Stimulated activated CD4-positive, alpha-beta T cell treated with anti-CD3 and anti-CD28 coated beads, Interleukin-12 subunit alpha, Interleukin-12 subunit beta, amount 100 ng/mL, for 24 hours (primary cell): ENCODE results near the gene WDR46.

ENCODE experiments used
- DNase-seq, 2 experiments: peaks; one replicate each; pipeline ENCODE4 v3.0.0-alpha.2; 2020; ENCODE audit warnings: low read depth in 2 of 2

The WDR46 gene, protein sequence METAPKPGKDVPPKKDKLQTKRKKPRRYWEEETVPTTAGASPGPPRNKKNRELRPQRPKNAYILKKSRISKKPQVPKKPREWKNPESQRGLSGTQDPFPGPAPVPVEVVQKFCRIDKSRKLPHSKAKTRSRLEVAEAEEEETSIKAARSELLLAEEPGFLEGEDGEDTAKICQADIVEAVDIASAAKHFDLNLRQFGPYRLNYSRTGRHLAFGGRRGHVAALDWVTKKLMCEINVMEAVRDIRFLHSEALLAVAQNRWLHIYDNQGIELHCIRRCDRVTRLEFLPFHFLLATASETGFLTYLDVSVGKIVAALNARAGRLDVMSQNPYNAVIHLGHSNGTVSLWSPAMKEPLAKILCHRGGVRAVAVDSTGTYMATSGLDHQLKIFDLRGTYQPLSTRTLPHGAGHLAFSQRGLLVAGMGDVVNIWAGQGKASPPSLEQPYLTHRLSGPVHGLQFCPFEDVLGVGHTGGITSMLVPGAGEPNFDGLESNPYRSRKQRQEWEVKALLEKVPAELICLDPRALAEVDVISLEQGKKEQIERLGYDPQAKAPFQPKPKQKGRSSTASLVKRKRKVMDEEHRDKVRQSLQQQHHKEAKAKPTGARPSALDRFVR

DNA sequence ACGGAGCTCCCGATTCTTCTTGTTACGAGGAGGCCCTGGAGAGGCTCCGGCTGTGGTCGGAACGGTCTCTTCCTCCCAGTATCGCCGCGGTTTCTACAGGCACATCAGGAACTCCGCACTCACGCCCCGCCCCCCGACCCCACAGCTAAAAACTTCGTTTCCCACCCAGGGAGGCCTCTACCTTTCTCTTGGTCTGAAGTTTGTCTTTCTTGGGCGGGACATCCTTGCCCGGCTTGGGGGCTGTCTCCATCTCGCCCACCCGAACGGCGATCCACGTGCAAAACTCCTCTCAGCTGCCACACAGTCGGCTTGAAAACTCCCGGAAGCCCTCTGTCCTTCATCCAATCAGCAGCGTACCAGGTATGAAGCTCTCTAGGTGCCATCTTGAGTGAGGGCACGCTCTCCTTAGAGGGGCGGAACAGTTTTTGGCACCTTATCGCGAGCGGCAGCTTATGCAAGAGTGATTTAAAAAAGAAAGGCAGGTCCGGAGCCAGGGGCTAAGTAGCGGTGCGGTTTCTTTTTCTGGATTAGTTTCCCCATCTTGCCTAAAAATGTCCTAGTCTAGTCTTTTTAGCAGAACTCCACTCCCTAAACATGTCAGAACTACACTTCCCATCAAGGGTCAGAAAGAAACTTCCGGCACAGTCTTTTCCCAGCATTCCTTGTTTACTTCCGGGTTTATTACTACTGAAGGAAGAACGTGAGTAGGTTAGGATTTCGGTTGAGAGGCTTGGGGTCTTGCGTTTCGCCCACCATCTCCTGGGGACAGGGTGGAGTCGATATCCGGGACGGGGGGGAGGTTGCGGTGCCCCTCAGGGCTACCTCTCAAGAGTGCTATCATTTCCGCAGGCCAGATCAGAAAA, at the start of gene WDR46, which contains the start of gene PFDN6:
TSS of gene WDR46 (minus strand) at position 319 of the 863 bp plus-strand sequence. CDS start at position 250, 69 bp downstream.
TSS of gene PFDN6 (plus strand) at position 681 of the 863 bp plus-strand sequence. CDS start 256 bp downstream, outside the sequence.
- peak; percentile 62 to 72 for DNase-seq

DNA sequence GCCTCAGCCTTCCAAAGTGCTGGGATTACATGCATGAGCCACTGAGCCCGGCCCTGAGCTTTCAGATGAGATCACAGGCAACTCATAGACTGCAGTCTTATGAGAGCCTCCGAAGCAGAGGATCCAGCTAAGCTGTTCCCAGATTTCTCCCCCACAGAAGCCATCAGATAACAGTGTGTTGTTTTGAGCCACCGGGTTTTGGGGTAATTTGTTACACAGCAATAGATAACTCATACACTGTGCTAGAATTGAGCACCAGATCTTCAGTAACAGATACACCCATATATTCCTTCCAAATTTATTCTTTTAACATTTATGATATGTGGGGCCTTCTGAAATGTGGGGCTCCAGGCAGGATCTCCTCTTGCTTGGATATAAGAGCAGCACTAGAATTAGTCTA, 47.5 kb upstream of the WDR46 start:
- DNase-seq = no peak

DNA sequence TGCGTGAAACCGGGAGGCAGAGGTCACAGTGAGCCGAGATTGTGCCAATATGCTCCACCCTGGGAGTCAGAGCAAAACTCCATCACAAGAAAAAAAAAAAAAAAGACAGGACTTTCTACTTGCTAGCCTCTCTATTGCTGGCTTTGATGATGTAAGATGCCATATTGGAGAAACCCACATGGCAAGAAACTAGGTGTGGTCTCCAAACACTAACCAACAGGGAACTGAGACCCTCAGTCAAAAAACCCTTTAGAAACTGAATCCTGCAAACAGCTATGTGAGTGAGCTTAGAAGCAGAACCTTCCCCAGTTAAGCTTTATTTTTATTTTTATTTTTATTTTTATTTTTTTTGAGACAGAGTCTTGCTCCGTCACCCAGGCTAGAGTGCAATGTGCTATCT, 46.9 kb upstream of the WDR46 start:
- DNase-seq = no peak

DNA sequence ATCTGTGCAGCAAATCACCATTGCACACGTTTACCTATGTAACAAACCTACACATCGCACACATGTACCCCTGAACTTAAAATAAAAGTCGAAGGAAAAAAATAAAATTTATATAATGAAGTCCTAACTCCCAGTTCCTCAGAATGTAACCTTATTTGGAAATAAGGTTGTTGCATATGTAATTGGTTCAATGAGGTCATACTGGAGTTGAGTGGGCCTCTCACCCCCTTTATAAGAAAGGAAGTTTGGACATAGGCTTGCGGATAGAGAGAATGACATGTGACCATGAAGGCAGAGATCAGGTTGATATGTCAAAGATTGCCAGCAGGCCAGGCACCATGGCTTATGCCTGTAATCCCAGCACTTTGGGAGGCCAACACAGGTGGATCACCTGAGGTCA, 44.6 kb upstream of the WDR46 start:
- no peak for DNase-seq

DNA sequence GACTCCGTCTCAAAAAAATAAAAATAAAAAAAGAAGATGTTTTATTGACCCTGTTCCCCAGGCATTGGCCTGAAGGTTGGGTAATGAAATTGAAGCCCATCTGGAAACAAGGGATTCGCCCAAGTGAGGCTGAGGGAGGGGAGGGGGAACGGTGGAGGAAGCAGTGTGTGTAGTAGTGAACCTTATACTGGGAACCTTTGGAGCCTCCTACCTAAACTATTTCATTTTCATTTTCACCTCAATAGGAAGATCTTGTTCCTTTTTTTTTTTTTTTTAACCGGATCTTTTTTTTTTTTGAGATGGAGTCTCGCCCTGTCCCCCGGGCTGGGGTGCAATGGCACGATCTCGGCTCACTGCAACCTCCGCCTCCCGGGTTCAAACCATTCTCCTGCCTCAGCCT, 41.7 kb upstream of the WDR46 start:
- DNase-seq = no peak

DNA sequence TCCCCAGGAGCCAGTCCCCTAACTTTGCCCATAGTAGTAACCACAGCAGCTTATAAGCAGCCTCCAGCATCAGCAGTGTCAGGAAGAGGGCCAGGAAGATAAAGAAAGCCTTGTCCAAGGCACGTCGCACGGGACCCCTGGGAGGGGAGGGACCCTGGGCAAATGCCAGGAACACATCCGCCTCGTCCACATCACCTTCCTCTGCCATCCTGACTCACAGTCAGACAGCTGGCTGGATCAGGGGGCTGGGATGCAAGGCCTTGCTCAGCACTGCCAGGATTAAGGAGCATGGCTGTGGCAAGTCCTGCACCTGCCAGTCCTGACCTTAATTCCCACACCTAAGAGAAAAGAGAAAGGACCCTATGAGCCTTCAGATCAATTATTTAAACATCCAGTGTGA, 40.0 kb upstream of the WDR46 start:
- no peak for DNase-seq

DNA sequence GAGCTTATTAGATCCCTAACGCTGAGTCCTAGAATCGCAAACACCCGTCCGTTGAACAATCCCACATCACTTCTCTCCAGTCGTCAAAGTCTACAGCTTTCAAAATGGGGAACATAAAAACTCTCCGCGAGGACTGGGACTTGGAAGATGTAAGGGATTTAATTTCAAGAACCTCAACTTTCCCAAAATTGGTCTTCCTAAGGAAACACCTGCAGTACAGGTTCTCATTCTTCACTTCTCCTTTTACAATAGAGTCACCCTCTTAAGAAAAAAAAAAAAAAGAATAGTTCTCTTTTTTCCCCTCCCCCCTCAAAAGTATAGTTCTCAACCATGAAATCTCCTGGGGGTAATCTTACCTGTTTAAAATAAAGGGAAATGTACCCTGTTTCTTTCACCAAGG, 35.1 kb upstream of the WDR46 start:
- DNase-seq = no peak

DNA sequence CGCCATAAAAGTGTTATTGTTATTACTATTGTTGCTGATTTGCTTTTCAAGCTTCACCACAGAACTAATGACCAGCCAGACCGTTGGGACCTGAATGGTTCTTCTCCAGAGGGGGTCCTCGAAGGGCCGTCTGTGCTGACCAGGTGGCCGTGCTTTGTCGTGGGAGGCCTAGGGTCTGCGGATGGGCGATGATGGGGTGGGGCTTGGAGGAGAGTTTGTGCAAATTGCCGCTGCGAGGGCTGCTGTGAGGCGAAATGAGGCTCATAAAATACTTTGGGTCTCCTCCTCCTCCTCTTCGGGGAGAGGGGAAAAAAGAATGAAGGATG, 34.5 kb upstream of the WDR46 start:
- DNase-seq = no peak

DNA sequence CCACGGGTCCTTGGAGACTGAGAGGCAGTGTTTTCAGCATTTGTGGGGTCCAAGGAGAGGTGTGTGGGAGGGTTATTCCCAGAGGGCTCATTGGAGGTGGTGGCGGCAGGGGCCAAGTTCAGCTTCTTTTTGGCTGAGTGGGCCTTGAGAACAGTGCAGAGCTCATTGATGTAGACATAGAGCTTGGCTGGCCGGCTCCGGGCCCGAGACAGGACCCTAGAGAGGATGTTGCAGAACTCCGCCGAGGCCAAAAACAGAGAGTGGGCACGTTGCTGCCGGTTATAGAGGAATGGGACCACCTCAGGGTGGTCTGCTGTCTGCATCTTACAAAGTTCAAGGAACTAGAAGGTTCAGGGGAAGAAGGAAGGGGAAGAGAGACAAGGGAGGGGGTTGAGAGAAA, 32.2 kb upstream of the WDR46 start:
- DNase-seq = no peak

DNA sequence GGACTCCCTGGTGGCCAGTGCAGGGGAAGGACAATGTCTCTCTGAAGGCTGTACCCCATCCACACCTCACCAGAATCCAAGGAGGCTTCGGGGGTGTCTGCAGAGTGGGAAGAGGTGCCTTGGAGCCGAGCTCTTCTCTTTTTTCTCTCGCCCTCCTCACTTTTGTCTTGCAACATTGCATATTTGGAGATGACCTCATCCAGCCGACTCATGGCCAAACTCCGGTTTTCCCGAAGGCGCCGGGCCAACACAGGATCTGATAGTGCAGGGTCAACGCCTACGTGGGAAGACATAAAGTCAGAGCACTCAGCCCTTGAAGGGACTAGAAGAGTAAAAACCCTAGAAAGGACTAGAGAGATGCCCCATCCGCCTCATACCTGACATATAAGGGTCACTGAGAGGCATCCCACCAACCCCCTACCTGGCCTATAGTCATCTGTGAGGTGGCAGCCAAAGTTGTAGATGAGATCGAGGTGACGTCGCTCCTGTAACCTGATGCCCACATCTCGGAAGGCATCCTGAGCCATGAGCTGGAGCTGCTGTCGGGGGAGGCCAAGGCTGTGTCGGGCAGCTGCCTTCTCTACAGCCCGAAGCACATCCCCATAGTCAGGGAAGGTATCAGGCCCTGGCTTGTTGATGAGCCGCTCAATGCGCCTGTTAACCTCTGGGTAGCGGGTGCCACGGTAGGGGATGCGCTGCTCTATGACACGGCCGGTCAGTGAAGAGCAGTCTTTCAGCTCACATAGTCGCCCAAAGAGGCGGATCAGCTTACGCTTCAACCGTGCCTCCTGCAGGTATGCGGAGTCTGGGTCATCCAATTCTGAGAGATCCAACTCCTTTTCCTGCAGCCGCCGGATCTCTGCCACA, 31.5 kb upstream of the WDR46 start:
- DNase-seq = no peak

DNA sequence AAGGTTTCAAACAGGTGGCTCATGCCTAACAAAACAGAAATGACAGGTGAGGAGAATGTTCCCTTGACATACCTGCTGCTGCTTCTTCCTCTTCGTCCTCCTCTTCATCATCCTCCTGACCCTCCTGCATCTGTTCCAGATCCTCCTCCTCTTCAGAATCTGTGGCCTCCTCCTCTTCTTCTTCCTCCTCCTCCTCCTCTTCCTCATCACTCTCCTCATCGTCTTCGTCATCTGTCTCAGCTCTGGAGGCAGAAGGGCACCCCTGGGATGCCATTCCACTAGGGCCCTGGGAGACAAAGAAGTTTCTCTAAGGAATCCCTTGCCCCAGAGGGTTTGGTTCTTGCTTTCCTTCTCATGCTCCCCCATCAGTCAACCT, 30.9 kb upstream of the WDR46 start:
- DNase-seq = no peak

DNA sequence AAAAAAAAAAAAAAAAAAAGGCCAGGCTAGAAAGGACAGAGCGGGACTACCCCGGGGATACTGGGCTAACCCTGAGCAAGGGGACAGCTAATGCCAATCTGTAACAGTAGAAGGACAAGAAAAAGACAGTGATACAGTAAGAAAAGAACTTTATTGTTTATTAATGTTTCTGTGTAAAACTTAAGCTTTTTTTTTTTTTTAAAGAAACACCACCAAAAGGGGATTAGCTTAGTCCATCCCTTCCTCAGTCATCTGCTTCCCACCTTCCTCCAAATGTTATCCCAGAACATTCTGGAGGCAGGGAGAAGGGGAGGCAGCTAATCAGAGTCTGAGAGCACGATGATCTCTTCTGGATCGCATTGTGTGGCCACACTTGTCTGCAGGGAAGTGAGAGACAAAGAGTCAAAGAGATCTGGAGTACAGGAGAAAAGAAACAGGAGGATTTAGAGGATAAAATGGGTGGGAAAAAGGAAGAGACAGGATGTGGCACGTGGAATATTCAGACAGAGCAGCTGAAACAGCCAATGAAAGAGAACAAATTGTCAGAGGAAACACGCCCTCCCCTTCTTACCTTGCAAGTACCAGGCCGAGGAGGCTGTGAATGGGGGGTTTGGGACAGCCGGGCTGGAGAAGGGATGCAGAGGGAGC, 29.5 kb upstream of the WDR46 start:
- DNase-seq = no peak

DNA sequence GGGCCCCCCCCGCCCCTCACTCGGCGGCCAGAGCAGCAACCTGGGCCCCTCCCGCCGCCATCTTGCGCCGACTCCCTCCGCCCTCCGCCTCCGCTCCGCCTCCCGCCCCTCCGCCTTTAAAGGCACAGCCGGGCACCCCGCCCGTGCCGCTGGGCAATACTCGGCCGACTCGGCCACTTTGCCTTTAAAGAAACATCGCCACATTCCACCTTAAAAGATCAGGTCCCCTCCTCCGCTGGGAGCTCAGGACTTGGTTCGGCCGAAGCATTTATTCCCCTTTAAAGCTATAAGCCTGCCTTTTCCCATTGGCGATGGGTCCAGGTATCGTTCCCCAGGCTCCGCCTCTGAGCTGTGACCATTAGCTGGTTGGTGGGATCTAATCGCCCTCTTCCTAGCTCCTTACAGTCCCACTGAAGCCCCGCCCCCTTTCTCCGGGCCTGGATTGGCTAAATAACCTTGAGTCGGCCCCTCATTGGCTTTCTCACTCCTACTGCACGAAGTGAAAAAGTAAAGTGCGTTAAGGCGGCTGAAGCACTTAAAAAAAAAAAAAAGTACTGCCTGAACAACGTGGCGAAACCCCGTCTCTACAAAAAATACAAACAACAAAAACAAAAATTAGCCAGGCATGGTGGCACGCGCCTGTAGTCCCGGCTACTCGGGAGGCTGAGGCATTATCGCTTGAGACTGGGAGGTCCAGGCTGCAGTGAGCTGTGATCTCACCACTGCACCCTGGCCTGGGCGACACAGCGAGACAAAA, 28.8 kb upstream of the WDR46 start, which contains the start of gene ZBTB22:
TSS of gene ZBTB22 (minus strand) at position 76 of the 757 bp plus-strand sequence. CDS start 828 bp downstream, outside the sequence.
- peak; percentile 89 to 97 for DNase-seq

DNA sequence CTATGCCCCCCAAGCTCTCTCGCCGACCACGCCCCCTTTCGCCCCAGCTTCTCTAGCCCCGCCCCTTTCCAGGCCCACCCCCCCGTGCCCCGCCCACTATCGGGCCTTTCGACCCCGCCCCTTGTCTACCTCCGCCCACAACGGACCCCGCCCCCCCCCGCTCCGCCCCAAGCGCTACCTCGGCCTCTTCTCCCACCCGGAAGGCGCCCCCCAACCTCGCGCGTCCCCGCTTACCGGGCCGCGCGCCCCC, 28.3 kb upstream of the WDR46 start:
- DNase-seq = no peak

DNA sequence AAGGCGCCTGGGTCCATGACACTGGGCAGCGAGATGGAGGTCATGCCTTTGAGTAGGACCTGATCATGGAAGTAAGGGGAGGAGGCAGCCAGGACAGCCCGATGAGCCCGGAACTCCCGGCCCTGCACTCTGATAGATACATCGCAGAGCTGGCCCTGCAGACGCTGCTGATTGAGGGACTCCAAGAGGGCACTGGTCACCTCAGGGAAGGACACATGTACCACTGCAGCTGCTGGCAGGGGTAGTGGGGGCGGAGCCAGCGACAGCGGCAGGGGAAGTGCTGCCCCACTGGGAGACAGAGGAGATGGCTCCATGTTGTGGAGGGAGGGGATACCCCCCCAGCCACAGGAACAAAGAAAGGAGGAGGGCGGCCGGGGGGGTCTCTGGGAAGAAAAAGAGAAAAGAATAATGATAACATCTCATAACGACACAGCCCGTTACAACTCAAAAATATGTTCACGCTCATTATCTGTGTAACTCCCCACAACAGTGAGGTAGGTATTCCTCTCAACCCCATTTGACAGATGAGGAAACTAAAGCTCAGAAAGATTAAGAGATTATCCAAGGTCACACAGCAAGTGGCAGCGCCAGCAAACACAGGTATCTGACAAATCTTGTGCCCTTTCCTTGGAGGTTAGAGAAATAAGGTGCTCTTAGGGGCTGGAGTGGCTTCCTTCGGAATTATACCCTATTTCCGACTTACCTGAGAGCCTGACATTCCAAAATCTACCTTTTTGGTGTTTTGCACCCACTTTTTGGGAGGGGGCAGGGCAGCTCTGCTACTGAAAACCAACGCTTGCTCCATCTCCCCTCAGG, 27.8 kb upstream of the WDR46 start:
- no peak for DNase-seq

DNA sequence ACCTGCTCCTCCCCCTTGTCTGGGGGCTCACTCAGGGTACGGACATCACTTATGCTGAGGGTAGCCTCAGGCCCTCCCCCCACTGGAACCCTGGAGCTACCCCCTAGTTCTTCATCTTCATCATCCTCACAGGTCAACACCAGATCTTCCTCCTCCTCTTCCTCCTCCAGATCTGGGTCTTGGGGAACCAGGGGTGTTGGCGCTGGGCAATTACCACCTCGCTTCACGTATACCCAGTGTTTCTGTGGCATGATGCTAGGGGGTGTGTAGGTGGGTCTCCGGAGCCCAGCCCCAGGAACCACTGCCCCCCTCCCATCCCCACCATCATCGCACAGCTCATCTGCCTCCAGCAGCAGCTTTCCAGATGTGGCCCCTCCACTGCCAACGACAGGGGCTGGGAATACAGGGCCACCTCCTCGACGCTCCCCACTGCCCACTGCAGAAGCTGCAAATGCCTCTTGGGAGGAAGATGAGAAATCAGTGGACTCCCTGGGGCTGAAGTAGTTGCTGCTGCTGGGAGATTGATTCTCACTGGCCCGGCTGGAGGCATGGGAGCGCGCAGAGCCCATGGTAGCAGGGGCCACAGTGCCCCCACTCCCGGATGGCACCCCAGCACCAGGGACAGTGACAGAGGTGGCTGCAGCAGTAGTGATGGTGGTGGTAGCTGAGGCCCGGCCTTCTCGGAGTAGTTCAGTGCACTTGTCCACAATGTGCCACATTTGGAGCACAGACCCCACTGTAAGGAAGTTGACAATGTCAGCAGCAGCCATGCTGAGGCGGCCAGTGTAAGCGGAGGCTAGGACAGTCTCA, 27.0 kb upstream of the WDR46 start:
- DNase-seq = no peak

DNA sequence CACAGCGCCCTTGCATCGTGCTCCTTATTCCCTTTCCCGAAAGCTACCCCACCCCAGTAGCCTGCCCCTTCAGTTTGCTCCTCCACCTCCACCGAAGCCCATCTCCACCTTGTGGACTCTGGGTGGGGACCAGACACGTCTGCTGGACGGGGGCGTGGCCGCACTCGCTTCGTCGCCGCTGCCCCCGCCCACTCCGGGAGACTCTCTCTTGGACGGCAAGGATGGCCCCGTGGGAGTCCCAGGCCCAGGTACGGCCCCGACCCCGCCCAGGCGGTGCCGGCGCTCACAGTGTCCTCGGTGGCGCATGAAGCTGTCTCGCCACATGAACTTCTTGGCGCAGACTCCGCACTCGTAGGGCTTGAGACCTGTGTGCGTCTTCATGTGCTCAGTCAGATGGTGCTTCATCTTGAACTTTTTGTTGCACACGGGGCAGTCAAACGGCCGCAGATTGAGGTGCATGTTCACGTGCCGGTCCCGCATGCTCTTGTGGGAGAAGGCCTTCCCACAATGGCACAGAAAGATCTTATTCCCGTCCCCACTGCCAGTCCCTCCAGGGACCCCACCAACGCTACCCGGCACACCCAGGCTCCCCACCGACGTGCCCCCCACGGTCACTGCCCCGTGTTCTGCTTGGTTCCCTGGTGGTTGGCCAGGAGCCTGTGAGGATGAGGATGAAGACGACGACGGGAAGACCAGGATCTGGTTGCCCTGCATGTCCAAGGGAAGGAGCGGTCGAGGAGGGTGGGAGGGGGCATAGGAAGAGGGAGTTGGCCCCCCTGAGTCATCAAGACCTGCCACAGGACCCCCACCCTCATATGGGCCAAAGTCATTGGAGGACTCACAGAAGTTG, 26.1 kb upstream of the WDR46 start:
- no peak for DNase-seq

DNA sequence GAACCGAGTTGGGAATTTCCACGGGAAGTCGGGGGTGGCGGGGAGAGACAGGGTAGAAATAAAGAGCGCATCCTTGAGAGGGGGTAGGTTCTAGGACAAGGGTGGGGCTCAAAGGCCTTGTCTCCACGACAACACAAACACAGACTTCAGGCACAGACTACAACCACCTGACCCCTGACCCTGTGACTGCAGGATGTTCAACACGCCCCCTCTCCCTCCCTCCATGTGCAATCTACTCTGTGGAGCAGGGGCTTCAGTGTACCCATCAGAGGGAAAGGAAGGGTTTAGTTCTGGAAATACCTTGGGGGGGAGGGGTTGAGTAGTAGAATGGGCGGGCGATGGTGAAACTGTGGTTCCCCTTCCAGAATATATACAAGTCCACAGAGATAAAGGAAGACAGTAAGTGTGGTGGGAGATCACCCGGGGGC, 25.5 kb upstream of the WDR46 start:
- DNase-seq = peak in 1 of 2 experiments; percentile 43
